GM19455 (cell line): ENCODE results near the gene LAMA4.

Source experiments
- ATAC-seq: cut with Tn5 transposase; IDR thresholded peaks from one replicate; pipeline ENCODE4 v1.9.1; 2021; ENCODE audit not compliant: unreplicated experiment

The LAMA4 gene, protein sequence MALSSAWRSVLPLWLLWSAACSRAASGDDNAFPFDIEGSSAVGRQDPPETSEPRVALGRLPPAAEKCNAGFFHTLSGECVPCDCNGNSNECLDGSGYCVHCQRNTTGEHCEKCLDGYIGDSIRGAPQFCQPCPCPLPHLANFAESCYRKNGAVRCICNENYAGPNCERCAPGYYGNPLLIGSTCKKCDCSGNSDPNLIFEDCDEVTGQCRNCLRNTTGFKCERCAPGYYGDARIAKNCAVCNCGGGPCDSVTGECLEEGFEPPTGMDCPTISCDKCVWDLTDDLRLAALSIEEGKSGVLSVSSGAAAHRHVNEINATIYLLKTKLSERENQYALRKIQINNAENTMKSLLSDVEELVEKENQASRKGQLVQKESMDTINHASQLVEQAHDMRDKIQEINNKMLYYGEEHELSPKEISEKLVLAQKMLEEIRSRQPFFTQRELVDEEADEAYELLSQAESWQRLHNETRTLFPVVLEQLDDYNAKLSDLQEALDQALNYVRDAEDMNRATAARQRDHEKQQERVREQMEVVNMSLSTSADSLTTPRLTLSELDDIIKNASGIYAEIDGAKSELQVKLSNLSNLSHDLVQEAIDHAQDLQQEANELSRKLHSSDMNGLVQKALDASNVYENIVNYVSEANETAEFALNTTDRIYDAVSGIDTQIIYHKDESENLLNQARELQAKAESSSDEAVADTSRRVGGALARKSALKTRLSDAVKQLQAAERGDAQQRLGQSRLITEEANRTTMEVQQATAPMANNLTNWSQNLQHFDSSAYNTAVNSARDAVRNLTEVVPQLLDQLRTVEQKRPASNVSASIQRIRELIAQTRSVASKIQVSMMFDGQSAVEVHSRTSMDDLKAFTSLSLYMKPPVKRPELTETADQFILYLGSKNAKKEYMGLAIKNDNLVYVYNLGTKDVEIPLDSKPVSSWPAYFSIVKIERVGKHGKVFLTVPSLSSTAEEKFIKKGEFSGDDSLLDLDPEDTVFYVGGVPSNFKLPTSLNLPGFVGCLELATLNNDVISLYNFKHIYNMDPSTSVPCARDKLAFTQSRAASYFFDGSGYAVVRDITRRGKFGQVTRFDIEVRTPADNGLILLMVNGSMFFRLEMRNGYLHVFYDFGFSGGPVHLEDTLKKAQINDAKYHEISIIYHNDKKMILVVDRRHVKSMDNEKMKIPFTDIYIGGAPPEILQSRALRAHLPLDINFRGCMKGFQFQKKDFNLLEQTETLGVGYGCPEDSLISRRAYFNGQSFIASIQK (N-terminal part only)

DNA sequence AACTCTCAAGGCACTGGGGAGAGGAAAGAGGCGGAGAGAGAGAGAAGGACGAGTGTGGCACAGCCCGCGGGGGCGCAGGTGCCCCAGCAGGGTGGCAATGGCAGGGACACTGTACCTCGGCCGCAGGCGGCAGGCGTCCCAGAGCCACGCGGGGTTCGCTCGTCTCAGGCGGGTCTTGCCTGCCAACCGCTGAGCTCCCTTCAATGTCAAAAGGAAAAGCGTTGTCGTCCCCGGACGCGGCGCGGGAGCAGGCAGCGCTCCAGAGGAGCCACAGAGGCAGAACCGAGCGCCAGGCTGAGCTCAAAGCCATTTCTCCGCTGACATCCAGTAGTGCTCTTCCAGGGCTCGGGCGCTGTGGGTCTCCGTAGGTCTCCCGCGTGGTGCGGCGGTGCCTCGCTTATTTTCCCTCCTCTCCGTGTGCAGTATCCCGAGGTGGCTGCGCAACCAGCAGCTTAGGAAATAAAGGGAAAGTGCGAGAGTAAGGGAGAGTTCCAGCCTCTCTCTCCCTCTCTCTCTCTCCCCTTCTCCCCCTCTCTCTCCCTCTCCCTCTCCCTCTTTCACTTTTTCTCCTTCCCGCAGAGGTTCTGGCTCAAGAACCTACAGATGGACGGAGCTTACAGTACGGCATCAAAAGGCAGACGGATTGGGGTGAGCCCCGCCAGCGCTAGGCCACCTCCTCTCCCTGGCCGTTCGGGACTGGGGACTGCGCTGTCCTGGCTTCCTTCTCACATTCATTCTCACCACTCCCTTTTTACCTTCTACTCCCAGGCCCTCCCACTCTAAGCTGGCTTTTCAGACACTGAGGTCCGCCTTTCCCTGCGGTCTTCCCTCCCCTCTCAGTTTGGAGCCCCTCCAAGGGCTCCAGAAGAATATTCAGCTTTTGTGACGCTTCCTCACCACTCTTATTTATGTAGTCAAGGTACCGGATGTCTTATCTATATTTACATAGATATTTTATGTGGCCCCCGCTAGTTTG lies at the start of gene LAMA4:
Gene LAMA4, minus strand, starts transcription at position 727 of the 976 bp plus-strand sequence. Its CDS starts 417 bp downstream, at position 310.
- no peak for ATAC-seq

DNA sequence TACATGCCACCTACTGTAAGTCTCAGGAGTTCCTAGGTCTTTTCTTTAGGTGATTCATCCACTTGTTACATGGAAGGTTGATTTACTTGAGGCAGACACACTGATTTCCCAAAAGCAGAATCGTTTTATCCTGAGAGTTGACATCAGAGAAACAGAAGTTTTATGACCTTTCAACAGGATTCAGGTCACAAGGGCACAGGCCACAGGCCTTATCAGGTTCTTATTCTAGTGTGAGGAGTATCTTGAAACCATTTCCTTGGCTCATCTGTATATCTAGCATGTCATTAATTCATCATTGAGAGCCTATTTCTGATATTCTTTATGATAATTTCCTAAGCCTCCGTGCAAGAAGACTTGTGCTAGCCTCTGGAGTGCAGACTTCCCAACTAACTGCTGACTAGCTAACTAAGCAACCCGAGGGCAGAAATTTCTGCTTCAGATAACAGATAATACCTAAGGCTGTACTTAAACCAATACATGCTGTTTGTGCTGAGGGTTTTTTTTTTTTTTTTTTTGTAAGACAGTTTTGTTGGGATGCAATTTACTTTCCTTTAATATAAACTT lies 47.9 kb upstream of the LAMA4 start:
- no peak for ATAC-seq

DNA sequence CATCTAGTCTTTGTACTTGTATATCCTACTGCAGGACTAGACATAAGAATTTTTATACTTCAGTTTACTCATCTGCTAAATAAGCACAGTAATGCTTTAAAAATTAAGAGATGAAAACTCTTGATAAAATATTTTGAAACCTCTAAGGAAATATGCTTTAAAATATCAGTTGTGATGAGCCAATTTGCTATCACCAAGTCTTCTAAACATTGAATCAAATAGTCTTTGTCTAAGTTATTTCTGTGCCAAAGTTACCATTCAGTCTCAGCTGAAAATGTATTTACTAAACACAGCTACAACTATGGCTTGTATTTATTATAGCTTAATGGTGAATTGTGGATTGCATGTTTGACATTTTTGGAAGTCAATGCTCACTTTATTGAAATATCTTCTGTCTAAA lies 46.5 kb upstream of the LAMA4 start:
- ATAC-seq, result no peak

DNA sequence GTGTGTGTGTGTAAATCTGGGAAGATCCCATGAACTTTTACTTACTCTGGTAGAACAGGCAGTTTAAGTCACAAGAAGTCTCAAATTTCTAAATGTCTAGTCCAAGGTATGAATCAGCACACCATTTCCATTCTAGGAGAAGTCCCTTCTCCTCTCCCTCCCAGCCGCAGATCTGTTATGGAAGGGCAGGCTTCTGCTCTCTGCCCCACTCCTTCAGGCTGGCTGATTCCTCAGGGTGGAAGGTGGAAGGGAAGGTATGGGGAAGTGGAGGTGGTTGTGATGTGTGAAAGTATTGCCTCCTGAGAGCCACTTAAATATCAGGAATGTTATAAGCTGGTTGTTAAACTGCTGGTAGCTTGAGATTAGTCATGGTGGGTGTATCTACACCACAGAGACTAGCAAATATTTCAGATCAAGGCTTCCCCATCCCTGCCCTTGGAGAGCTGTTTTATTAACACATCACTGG lies 44.5 kb upstream of the LAMA4 start:
- ATAC-seq, result no peak

DNA sequence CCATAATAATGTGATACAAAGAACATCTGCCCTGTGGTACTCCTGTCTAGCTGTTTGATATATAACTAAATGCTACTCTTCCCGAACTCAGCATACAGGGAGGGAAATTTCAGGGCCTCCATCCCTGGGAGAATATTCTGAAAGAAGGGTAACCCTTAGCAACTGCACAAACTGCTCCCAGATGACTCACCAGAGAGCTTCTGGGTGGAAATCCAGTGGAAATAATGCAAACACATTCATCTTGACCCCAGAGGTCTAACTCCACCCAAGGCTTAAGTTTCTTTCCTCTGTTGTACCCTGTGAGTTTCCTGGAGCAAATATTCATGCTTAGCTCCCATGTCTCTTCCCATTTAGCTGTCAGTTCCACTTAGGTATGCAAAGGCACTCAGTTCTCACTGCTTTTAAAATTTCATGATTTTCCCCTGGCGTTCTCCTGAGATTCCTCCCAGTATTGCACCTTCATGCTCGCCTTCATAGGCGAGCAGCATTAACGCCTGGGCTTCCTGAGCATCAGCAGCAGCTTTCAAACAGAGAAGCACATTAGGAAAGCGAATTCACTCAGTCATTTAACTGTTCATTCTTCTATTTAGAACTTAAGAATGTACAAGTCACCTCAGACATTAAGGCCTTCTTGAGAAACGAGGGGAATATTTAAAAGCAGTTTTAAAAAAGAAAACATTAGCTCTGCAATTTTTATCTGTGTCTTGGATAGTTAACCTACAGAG lies 43.8 kb upstream of the LAMA4 start:
- ATAC-seq, result no peak

DNA sequence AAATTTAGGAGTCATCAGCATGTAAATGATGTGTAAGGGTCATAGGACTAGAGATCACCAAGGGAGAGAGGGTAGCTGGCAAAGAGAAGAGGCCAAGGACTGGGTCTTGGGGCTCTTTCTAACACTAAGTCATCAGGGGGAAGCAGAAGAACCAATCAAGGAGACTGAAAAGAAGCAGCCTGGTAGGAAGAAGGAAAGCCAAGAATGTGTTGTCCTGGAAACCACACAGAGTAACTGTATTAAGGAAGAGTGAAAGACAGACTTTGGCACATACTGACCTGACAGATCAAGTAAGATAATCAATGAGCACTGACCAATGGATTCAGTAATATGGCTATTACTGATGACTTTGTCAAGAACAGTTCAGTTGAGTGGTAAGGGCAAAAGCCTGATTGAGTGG lies 42.3 kb upstream of the LAMA4 start:
- ATAC-seq, result no peak

DNA sequence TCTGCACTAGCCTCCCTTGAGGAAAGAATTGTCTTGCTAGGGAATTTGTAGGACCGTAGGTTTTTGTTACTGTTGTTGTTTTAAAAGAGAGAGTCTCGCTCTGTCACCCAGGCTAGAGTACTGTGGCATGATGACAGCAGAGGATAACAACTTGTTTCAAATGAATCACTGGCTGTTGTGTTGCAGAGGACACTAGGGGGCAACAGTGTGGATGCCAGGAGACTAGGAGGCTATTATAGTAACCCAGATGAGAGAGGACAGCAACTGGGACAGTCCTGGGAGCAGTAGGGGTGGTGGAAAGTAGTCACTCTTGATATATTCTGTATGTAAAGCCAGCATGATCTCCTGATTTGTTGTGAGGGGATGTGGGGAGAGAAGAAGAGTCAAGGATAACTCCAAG lies 41.8 kb upstream of the LAMA4 start:
- no peak for ATAC-seq

DNA sequence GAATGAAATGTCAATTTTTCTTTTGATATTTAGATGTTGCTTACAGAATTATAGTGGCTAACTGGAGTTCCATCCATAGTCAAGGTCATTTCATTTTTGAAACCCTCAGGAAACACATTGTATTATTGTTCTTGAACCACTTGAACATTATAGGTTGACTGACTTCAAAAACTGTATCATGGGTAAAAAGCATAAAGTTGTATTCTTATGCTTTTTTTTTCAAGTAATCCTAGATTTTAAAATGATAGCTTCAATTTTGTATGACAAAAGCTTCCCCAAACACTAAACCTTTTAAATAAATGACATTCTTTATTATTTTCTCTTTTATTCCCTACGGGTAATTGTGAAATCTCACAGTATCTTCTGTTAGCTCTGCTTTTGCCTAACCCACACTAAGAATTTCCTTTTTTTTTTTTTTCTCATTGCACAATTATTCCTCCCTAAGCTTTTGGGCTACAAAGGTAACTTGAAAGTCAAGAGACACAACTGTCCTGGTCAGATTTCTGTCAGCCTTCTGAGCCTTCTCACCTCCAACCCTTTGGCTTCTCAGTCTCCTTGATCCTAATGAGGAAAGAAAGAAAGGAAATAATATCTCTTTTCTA lies 36.9 kb upstream of the LAMA4 start:
- no peak for ATAC-seq

DNA sequence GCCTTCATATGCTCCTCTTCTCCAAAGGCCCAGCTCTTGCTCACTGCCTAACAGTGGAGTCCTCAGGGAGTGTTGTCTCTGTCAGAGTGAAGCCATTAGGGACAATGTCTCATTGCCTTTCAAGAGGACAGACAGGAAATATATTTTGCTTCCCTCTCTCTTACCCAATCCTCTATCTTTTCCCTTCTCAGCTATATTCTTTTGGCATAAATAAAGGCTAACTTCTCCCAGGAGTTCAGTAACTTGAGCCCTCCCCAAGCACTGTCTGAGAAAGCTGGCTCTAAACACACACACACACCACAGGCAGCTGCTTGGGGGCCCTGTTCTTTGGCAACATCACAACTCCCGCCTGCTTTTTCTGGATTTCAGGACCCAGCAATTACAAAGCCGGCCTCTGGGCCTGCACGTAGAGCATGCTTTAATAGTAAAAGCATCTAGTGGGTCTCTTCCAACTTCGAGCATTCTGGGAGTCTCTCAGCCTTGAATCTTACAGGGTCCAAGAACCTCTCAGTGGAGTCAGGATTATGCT lies 34.7 kb upstream of the LAMA4 start:
- ATAC-seq, result no peak

DNA sequence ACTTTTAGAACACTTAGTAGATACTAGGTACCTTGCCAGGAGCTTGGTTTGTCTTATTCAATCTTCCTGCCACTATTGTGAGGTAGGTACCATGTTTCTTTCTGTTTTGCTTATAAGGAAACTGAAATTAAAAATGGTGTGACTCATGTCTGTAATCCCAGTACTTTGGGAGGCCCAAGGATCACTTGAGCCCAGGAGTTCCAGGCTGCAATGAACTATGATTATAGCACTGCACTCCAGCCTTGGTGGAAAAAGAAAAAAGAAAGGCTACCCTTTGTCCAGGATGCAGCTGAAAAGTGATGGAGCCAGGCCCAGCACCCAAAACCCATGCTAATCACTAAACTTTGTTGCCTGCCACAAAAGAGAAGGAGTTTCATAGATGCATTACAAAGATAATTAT lies 34.1 kb upstream of the LAMA4 start:
- ATAC-seq, result no peak

DNA sequence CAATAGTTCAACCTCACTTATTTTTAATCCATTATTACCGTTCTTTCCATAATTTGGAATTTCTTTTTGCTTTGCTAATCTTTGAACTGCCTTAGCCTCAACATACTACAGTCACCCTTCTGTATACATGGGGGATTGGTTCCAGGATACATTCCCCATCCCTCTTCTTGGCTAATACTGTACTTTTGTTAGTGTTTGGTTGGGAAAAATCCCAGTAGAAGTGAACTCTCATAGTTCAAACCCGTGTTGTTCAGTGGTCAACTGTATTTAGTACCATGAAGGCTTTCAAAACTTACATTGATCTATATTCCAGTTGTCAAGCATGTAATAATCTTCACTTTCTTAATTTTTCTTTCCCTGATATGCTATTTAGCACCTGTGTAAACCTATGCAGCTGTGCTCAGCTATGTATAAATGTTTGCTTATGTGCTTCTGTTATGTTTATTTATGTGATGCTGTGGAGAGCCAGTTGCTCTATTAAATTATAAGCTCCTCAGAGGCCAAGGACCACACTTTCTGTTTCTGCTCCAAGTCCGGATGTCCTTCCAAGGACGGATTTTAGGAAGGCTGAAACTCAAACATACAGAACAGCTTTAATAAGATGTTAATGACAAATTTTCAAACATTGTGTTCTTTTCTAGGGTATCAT lies 33.3 kb upstream of the LAMA4 start:
- no peak for ATAC-seq

DNA sequence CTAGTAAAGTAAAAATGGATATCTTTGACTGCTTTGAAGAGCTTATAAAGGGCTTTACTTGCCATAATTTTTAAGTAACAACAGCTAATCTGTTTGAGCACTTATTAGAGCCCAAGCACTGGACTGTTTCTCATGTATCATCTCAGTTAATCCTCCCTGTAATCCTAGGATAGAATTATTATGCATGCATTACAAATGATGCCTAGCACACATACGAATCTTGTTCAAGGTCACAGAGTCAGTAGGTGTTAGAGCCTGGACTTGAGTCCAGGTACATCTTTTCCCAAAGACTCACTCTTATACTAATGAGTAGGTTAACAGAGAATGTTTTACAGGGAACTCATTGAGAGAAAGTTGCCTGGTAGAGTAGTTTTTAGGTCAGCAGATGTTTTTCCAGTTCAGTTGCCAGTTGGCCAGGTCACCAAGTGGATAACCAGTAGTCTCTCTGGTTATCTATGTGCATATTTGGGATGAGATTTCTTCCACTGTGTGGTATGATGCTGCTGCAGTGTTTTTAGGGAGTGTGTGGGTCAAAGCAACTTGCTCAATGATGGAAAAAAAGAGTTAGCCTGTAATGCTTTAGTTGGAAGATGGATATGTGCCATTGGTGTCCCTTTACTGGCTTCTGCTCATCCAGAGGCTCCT lies 32.3 kb upstream of the LAMA4 start:
- ATAC-seq, result no peak

DNA sequence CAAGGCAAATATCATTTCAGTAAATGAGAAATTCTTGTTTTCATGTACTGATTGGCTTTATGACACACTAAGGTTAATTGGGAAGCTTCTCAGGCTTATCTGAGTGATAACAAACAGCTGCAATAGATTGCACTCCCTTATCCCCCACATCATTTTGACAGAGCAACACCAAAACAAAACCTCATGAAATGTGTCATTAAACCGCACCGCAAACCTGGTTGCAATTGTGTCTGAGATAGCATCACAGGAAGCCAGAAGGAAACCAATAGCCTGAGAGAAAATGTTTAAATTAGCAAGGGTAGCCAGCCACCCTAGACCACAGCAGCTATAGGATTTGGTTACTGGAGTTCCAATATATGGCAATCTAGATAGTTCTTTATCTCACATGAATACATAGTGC lies 31.6 kb upstream of the LAMA4 start:
- no peak for ATAC-seq

DNA sequence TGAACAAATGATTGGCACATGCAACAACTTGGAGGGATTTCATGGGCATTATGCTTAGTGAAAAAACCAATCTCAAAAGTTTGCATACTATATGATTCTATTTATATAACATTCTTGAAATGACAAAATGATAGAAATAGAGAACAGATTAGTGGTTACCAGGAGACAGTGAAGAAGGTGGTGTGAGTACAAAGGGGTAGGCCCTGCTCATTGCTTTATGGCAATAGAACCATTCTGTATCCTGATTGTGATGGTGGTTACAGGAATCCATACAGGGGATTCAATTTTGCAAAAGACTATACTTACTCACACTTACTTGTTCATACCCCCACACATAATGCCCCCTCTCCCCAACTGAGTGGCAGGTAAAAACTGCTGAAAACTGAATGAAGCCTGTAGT lies 30.2 kb upstream of the LAMA4 start:
- ATAC-seq, result no peak

DNA sequence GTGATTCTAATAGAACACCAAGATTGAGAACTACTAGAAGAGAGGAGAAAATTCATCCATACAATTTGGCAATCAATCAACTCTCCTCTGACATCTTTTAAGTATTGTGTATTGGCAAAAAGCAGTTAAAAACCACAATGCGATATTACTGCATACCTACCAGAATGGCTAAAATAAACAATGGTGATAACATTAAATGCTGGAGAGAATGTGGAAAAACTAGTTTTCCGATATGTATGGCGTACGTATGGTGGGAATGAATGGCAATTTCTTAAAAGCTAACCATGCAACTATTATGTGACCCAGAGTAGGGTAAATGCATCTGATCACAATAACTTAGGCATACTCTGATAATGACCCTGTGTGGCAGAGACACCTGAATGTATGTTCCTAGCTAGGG lies 29.3 kb upstream of the LAMA4 start:
- no peak for ATAC-seq

DNA sequence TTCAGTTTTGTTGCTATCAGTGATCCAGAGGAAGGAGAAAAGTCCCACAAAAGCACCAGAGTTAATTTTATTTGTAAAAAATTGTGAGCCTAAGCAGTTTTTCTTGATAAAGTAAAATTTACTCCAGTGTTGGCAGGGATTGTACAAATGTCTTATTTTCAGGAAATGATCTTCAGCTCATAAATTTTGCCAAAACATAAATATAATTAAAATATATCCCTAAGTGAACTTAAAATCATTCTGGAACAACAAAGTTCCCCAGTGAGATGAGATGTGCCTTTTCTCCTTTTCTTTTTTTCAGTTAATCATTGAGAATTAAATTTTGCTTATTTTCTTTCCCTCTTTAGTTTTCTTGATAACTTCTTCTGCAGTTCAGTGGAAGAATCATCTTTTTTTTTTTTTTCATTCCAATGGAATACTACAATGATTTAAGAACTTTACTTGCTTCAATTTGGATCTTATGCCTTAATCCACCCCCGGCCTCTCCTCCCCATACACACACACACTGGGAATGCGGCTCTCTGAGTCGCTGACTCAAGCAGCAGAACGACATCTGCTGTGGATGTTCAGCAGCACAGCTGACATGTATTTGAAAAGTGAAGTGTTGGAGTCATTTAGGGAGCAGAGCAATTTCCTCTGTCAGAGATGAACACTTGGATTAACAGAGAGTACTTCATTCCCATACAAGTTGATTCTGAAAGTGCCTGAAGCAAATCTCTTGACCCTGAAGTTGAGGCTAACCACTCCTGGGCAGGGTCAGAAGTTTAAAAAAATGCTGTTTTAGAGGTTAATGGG lies 27.7 kb upstream of the LAMA4 start:
- no peak for ATAC-seq
